ENCODE results near the gene SLC35A5.

DNA sequence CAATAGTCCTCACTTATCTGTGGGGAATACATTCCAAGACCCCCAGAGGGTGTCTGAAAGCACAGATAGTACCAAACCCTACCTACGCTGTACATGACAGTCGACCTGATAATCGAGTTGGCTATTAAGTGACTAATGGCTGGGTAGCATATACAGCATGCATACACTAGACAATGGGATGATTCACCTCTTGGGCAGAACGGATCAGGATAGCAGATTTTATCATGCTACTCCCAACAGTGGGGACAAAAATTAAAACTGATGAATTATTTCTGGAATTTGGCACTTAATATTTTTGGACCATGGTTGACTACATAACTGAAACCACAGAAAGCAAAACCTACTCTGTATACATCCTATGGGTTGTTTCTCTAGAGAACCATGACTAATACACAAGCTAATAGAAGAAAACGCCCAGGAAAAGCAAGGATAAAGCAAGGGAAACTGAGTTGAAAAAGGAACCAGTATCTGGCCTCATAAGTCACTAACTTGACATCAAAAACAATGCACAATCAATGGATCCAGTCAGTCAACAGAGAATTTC is 15.6 kb upstream of the SLC35A5 start:
- TF ChIP-seq EP300 (IDR thresholded peaks at IDR 0.05; ENCODE audit: borderline replicate concordance in 1 of 2, low read depth in 2 of 2, low read length in 2 of 2) (no peak), TCF12 (IDR thresholded peaks at IDR 0.05; ENCODE audit: low read depth, low read length) (no peak), EZH2 (IDR thresholded peaks at IDR 0.05; ENCODE audit: low read depth, low read length, severe bottlenecking) (no peak), POLR2A (IDR thresholded peaks at IDR 0.05; ENCODE audit: control extremely low read depth in 1 of 2, low read depth in 2 of 2, low read length in 2 of 2) (no peak), EGR1 (IDR thresholded peaks at IDR 0.05; ENCODE audit: borderline replicate concordance, low read depth, low read length) (no peak), RFX5 (IDR thresholded peaks at IDR 0.05; ENCODE audit: borderline replicate concordance, low read depth, low read length) (no peak)
- TF ChIP-seq, protein P1, sequence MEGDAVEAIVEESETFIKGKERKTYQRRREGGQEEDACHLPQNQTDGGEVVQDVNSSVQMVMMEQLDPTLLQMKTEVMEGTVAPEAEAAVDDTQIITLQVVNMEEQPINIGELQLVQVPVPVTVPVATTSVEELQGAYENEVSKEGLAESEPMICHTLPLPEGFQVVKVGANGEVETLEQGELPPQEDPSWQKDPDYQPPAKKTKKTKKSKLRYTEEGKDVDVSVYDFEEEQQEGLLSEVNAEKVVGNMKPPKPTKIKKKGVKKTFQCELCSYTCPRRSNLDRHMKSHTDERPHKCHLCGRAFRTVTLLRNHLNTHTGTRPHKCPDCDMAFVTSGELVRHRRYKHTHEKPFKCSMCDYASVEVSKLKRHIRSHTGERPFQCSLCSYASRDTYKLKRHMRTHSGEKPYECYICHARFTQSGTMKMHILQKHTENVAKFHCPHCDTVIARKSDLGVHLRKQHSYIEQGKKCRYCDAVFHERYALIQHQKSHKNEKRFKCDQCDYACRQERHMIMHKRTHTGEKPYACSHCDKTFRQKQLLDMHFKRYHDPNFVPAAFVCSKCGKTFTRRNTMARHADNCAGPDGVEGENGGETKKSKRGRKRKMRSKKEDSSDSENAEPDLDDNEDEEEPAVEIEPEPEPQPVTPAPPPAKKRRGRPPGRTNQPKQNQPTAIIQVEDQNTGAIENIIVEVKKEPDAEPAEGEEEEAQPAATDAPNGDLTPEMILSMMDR (IDR thresholded peaks at IDR 0.05; ENCODE audit: control extremely low read depth in 1 of 3, insufficient read depth in 1 of 3, low read depth in 1 of 3, low read length in 3 of 3), result no peak
